NCI-H1694 (cell line): ENCODE results near the gene PRRC2B.
"Not testable (repeated sequence)": the region's sequence is repeated elsewhere in the genome, so short reads cannot be mapped to it uniquely, and the experiment has no call there.

Source experiments
- DNase-seq: peaks from one replicate; lab custom pipeline; 2025; lab: John Stamatoyannopoulos, UW

Gene PRRC2B

GRCh38 chr9:131436376-131436775 lies 42.5 kb downstream of the PRRC2B start:
- no peak for DNase-seq

- no peak for DNase-seq
These were observed 43.0 kb downstream of the PRRC2B start for GRCh38 chr9:131436865-131437271.

GRCh38 chr9:131438190-131438589 lies 44.3 kb downstream of the PRRC2B start:
- DNase-seq = no peak

- DNase-seq = no peak
These were observed 45.3 kb downstream of the PRRC2B start for GRCh38 chr9:131439224-131439623.

- DNase-seq = no peak
These were observed 47.6 kb downstream of the PRRC2B start for GRCh38 chr9:131441441-131441840.

- no peak for DNase-seq
These were observed 48.5 kb downstream of the PRRC2B start for GRCh38 chr9:131442351-131442750.

GRCh38 chr9:131443648-131444047 lies 49.8 kb downstream of the PRRC2B start:
- DNase-seq = no peak

- DNase-seq = no peak
These were observed 52.4 kb downstream of the PRRC2B start for GRCh38 chr9:131446276-131446675.

GRCh38 chr9:131447148-131447547 lies 53.3 kb downstream of the PRRC2B start:
- DNase-seq = no peak

GRCh38 chr9:131447600-131447999 lies 53.7 kb downstream of the PRRC2B start:
- no peak for DNase-seq

- no peak for DNase-seq
These were observed 54.9 kb downstream of the PRRC2B start for GRCh38 chr9:131448818-131449217.

- DNase-seq = no peak
These were observed 55.4 kb downstream of the PRRC2B start for GRCh38 chr9:131449276-131449675.

- no peak for DNase-seq
These were observed 60.1 kb downstream of the PRRC2B start for GRCh38 chr9:131454028-131454427.

GRCh38 chr9:131455655-131456054 lies 61.8 kb downstream of the PRRC2B start:
- not testable (repeated sequence) for DNase-seq

GRCh38 chr9:131457746-131458145 lies 63.9 kb downstream of the PRRC2B start:
- DNase-seq = no peak

GRCh38 chr9:131459056-131459455 lies 65.2 kb downstream of the PRRC2B start:
- no peak for DNase-seq

- no peak for DNase-seq
These were observed 67.3 kb downstream of the PRRC2B start for GRCh38 chr9:131461166-131461565.

- DNase-seq = no peak
These were observed 70.6 kb downstream of the PRRC2B start for GRCh38 chr9:131464354-131465000.

GRCh38 chr9:131465401-131465800 lies 71.5 kb downstream of the PRRC2B start:
- DNase-seq = no peak

GRCh38 chr9:131467214-131467935 lies 73.5 kb downstream of the PRRC2B start:
- DNase-seq = no peak

- no peak for DNase-seq
These were observed 74.1 kb downstream of the PRRC2B start for GRCh38 chr9:131468031-131468430.

GRCh38 chr9:131469356-131469755 lies 75.5 kb downstream of the PRRC2B start:
- DNase-seq = no peak

- no peak for DNase-seq
These were observed 76.1 kb downstream of the PRRC2B start for GRCh38 chr9:131469951-131470350.

- no peak for DNase-seq
These were observed 76.7 kb downstream of the PRRC2B start for GRCh38 chr9:131470581-131470991.
